ENCODE measurements around the gene ACTA1.
"Not testable (repeated sequence)": the region's sequence is repeated elsewhere in the genome, so short reads cannot be mapped to it uniquely, and the experiment has no call there.

Gene ACTA1

DNA sequence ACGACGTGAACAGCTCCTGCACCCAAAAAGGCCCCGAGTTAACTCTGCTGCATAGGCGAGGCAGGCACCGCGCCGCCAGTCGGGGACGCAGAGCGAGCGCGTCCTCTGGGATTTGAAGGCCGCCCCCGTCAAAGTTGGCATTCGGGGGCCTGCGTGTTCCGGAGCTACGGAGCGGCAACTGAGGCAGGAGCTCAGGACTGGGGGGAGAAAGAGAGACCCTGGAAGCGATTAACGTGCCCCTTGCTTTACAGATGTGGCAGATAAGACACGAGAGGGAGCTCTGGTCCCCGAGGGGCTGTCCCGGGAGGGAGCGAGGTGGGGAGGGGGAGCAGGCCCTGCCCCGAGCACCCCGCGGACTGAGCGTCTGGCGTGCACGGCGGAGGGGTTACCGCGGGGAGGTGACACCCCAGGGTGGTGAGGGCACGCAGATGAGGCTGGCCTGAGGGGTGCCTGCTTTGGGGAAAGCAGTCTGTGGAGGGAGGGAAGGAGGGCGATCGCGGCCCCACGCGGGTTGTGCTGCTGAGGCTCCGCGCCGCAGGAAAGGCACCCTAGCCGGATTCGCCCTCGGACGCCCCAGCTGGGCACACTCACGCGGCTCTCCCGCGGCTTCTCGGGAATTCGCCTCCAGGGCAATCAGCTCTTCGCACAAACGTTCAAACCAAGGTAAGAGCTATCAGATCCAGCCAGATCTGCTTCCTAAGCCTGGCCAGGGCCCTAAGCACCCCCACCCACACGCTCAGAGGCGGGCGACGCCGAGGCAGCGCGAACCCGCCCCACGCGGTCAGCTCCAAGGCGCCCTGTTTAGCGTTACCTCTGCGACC lies 26.5 kb downstream of the ACTA1 start:
- DNase-seq = peak in 2 of 3 experiments; percentile 26 to 37

- peak in 2 of 3 experiments; percentile 37 to 67 for DNase-seq
These were observed 27.1 kb downstream of the ACTA1 start for GRCh38 chr1:229406798-229407197.

DNA sequence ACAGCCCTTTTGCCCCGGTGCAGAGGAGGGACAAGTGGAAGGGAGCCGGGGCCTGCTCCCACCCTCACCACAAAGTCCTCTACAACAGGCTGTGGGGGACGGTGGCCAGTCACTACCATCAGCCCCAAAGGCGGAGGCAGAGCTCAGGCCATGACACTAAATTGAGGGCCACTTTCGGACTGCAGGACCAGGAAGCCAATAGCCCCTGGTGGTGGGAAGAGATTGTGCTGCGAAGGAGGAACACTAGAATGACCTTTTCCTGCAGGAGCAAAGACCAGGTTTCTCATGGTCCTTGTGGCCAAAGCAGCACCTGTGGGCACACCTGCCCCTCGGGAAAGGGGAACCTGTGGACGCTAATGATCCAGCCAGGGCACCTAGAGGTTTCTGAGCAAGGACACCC lies 30.3 kb downstream of the ACTA1 start:
- no peak for DNase-seq

GRCh38 chr1:229402993-229403392 lies 30.9 kb downstream of the ACTA1 start:
- DNase-seq = no peak

DNA sequence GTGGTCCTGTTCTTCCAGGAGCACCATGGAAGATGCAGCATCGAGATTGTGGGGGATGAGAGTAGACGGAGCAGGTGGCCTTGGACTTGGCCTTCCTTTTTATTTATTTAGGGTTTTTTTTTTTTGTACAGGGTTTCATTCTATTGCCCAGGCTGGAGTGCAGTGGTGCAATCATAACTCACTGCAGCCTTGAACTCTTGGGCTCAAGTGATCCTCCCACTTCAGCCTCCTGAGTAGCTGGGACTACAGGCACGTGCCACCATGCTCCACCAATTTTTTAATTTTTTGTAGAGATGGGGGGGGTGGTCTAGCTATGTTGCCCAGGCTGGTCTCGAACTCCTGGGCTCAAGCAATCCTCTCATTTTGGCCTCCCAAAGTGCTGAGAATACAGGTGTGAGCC lies 31.6 kb downstream of the ACTA1 start:
- not testable (repeated sequence) for DNase-seq

DNA sequence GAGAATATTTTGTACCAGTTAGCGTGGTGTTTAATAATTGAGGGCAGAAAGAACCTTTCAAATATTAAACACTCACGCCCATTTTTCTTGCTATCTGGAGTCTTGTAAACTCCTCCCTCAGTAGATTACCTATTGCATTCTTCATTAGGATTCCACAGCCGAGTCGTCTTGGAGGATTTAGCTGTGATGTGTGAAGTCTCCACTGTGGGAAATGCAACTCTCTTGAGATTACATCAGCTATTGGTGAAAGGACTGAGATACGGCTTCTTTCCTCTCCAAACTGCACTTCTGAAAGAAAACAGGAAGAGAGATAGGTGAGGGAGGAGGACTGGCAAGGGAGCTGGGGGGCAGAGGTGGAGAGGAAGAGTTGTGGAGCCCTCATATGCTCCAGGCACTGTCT lies 36.1 kb downstream of the ACTA1 start:
- no peak for DNase-seq

DNA sequence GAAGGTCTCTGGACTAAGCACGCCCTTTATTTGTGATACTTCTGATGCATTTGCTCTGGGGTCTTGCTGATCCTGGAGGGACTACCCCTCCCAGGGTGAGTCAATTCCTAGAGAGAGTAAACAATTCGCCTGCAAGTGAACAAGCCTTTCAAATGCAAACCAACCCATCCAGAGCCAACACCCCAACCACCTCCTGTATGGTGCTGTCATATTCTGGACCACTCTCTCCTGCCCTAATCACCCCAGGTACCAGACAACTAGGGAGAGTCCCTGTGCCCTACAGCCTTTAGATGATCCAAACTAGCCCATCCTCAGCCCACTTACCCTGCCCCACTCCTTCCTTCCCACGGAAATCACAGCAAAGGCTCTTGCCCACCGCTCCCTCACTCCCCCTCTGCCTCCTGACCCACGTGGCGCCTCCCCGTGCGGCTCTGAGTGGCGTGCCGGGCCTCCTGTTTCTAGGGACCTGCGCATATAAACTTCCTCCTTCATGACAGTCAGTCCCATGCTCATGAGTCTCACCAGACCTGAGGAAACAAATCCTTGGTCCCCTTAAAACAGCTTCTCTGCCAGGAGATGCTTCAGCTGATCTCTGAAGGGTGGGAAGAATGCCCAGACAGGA lies 37.2 kb downstream of the ACTA1 start:
- no peak for DNase-seq

DNA sequence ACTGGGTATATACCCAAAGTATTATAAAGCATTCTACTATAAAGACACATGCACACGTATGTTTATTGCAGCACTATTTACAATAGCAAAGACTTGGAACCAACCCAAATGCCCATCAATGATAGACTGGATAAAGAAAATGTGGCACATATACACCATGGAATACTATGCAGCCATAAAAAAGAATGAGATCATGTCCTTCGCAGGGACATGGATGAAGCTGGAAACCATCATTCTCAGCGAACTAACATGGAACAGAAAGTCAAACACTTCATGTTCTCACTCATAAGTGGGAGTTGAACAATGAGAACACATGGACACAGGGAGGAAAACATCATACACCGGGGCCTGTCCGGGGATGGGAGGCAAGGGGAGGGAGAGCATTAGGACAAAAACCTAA lies 39.4 kb downstream of the ACTA1 start:
- DNase-seq = not testable (repeated sequence)

DNA sequence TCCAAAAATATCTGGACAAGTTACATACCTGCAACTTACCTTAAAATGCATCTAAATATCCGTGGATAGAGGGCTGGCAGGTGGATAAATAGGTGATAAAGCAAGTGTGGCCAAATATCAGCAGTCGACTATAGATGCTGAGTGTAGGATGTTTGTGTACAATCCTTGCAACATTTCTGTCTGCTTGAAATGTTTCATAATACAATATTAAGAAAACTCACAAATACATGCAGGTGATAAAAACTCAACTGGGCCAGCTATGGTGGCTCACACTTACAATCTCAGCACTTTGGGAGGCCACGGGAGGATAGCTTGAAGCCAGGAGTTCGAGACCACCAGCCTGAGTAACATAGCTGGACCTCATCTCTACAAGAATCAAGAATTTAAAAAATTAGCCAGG lies 41.0 kb downstream of the ACTA1 start:
- DNase-seq = no peak

DNA sequence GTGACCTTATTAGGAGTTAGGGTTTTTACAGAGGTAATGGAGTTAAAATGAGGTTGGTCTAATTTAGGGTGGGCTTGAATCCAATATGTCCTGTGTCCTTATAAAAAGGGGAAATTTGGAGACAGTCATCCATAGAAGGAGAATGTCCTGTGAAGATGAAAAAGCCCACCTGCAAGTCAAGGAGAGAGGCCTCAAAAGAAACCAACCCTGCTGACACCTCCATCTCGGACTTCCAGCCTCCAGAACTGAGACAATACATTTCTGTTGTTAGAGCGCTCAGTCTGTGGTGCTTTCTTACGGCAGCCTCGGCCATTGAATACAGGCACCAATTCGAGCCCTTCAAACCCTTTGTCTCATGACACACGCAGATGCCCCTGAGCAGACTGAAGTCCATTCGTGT lies 43.8 kb downstream of the ACTA1 start:
- no peak for DNase-seq

DNA sequence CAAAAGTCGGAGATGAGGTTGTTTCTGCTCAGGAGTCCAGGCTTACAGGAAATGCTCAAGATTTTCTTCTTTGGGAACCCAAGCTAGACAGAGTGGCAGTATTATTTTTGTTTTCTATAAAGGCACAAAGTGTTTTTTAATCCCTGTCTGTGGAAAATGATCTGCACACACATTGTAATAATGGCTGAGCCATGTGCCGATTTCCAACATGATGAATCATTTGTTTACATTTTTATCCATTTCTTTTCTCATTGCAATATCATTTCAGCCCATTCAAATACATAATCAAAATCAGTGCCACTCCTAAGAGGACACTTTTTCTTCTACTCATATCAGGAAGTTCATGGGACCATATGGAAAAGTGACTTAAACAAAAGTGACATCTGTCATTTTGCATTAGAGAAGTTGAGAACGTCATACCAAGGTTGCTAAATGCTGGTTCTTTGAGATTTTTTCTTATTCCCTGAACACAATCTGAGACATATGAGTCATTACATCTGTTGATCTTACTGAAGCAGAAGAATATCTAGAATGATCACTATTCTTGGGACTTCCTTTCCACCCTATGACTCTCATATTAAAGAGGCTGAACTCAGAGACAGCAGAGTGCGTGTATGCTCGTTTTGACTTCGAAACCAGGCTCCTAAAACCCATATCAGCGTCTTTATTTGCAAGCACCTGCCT lies 44.9 kb downstream of the ACTA1 start:
- DNase-seq = no peak

- DNase-seq = no peak
These were observed 47.9 kb downstream of the ACTA1 start for GRCh38 chr1:229385853-229386456.

GRCh38 chr1:229384822-229385221 lies 49.1 kb downstream of the ACTA1 start:
- DNase-seq = no peak

DNA sequence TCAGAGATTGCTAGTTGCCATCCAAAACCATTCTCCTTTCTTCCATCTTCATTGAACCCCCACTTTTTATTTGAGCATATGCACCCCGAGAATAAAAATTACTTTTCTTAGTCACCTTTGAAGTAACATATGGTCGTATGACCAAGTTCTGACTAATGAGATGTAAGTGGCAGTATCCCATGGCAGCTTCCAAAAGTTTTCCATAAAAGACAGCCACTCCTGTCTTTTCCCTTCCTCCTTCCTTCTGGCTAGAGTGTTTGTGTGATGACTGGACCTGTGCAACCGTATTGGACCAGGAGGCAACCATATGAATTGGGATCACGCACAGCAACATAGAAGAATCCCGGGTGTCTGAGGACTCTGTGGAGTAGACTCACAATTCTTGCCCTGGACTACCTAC lies 49.9 kb downstream of the ACTA1 start:
- no peak for DNase-seq

- no peak for DNase-seq
These were observed 50.7 kb downstream of the ACTA1 start for GRCh38 chr1:229383188-229383587.

All from NCI-H1417 (cell line).